ENCODE results near the gene PLEKHO2.
A peak's percentile ranks its signal among the peaks of the same experiment; 100 is the strongest.
"Not testable (repeated sequence)": the region's sequence is repeated elsewhere in the genome, so short reads cannot be mapped to it uniquely, and the experiment has no call there.

Gene PLEKHO2

DNA sequence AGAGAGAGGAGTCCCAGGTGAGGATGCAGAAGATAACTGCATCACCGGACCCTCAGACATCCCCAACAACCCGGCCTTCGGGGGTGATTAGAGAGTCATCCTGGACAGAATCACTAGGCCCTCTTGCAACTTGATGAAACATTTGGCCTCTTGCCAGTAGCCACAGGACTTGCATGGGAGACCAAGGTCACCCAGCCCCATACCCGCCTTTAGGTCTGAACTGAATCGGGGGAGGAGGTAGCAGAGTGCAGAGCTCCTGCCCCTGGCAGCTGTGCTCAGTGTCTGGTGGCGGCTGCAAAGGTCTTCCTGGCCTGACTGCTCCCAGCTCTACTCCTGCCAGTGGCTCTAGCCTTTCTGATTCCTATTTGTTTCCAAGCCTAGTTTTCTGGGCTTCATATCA, 28.6 kb upstream of the PLEKHO2 start:
- no peaks in the 10 kb centered on the region for H3K4me1 Mint-ChIP-seq (ENCODE audit: low read depth)
- H3K9me3 Mint-ChIP-seq (ENCODE audit: low read depth): no peaks in the 10 kb centered on the region
- no peaks in the 10 kb centered on the region for H3K27me3 Mint-ChIP-seq
- no peak overlapping the region for H3K27ac Mint-ChIP-seq
- no peaks in the 10 kb centered on the region for H3K36me3 Mint-ChIP-seq
- H3K4me3 Mint-ChIP-seq: no peak overlapping the region

DNA sequence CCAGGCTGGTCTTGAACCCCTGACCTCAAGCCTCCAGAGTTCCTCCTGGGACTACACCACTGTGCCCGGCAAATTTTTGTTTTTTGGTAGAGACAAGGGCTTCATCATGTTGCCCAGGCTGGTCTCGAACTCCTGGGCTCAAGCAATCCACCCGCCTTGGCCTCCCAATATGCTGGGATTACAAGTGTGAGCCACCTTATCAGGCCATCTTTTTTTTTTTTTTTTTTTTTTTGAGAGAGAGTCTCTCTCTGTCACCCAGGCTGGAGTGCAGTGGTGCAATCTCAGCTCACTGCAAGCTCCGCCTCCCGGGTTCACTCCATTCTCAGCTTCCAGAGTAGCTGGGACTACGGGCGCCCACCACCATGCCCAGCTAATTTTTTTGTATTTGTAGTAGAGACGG, 27.4 kb upstream of the PLEKHO2 start:
- not testable (repeated sequence) for H3K4me1 Mint-ChIP-seq (ENCODE audit: low read depth); H3K9me3 Mint-ChIP-seq (ENCODE audit: low read depth); H3K27me3 Mint-ChIP-seq; H3K36me3 Mint-ChIP-seq; H3K27ac Mint-ChIP-seq; H3K4me3 Mint-ChIP-seq

DNA sequence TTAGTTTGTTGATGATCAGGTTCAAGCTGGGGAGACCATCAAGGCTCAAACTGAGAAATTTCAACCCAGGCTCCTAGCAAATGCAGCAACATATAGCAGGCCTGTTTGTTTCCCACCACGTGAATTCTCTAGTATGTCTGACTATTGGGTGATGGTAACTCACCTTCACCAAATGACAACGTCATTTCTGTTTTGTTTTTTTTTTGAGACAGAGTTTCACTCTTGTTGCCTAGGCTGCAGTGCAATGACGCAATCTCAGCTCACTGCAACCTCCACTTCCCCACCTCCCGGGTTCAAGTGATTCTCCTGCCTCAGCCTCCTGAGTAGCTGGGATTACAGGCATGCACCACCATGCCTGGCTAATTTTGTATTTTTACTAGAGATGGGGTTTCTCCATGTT, 26.8 kb upstream of the PLEKHO2 start:
- H3K36me3 Mint-ChIP-seq; H3K27me3 Mint-ChIP-seq; H3K4me1 Mint-ChIP-seq (ENCODE audit: low read depth); H3K9me3 Mint-ChIP-seq (ENCODE audit: low read depth); H3K4me3 Mint-ChIP-seq; H3K27ac Mint-ChIP-seq: not testable (repeated sequence)

DNA sequence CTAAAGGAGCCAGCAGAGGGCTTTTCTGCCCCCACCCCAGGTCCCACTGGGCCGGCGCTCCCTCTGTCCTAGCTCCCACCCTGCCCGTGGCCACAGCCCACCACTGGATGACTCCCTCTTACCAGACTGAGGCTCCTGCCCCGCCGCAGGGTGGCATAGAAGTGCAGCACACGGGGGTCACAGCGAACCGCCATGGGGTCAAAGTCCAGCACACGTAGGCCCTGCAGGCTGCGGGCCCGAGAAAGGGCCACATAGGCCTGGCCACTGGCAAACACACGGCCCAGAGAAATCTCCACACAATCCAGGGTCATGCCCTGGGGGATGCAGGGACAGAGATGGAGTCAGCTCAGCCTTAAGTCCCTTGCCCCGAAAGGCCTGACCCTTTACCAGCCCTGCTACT, 25.3 kb upstream of the PLEKHO2 start:
- Mint-ChIP-seq H3K27ac (no peak overlapping the region), H3K4me1 (ENCODE audit: low read depth) (no peaks in the 10 kb centered on the region), H3K4me3 (no peak overlapping the region), H3K27me3 (no peaks in the 10 kb centered on the region), H3K36me3 (no peaks in the 10 kb centered on the region), H3K9me3 (ENCODE audit: low read depth) (no peaks in the 10 kb centered on the region)

DNA sequence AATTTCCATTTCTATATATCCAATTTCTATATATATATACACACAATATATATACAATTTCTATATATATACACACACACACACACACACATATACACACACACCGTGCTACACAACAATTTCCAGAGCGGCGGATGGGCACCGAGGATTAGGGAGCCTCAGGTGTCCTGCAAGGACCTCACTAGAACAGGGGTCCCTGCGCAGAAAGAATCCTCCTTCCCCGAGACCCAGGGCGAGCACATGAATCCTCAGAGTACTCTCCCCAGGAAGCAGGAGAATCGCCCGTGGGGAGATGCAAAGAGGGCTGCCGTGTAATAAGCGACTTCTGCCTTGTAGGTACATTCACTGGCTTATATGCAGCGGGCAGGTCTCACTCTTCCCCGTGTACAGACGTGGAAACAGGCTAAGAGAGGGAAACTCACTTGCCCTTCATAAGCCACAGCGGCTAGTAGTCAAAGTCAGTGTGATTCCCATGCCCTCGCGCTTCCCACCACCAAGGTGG, 16.7 kb upstream of the PLEKHO2 start:
- H3K4me3 Mint-ChIP-seq: peak overlapping the region; percentile 88
- no peaks in the 10 kb centered on the region for H3K36me3 Mint-ChIP-seq
- H3K27ac Mint-ChIP-seq: no peak overlapping the region
- peaks cover 25% of the 10 kb centered on the region for H3K4me1 Mint-ChIP-seq (ENCODE audit: low read depth)
- no peaks in the 10 kb centered on the region for H3K9me3 Mint-ChIP-seq (ENCODE audit: low read depth)
- peaks cover 8% of the 10 kb centered on the region for H3K27me3 Mint-ChIP-seq

DNA sequence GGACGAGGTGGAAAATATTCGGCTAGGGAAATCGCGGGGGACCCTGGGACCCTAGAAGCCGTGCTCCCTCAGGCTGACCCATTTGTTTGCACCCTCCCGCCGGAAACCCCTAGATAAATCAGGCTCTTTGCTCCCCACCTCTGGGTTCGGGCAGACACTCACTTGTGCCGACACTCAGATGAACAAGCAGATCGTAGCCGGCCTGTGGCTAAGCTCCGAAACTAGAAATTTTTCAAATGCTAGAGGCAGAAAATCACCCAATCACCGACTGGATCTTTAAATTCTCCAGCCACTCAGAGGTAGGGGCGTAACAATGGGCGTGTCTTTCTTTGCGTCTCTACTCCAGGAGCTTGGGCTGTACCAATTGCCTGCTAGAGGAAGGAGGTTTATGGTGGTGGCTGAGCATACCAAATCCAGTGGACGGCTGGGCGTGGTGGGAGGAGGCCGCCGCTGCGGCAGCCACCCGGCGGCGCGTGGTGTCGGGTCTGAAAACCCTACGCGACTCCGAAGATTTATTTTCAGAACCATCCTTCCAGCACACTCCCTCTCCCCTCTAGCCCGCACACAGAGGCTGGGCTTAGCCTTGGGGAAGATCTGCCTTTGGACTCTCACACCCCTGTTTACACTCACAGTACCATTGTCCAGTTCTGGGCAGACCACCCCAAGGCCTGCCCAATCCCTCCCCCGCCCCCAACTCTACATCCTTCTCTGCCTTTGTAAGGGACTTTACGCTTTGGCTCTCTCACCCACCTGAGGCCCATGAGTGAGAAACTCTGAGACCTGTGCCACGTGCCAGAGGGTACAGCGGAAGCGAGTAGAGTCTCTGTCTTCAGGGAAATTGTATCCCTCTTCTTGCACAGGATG, 16.1 kb upstream of the PLEKHO2 start, which contains the start of gene PIF1:
TSS of gene PIF1 (minus strand) at position 217 of the 864 bp plus-strand sequence. CDS start 1,312 bp downstream, outside the sequence.
- Mint-ChIP-seq H3K9me3 (ENCODE audit: low read depth) (no peaks in the 10 kb centered on the region), H3K4me3 (peak within 1 kb of the TSS; percentile 88), H3K27ac (peak within 1 kb of the TSS; percentile 80), H3K4me1 (ENCODE audit: low read depth) (peaks cover 25% of the 10 kb centered on the region), H3K27me3 (peaks cover 8% of the 10 kb centered on the region), H3K36me3 (no peaks in the 10 kb centered on the region)

DNA sequence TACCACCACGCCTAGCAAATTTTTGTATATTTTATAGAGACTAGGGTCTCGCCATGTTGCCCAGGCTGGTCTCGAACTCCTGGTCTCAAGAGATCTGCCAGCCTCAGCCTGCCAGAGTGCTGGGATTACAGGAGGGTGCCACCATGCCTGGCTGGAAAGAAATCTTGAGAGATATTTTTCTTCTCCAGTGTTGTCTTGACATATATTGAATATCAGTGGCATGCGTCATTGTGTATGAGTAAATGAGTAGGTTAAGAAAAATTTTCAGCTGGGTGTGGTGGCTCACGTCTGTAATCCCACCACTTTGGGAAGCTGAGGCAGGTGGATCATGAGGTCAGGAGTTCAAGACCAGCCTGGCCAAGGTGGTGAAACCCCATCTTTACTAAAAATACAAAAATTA, 12.7 kb upstream of the PLEKHO2 start:
- no peaks in the 10 kb centered on the region for H3K36me3 Mint-ChIP-seq
- H3K27me3 Mint-ChIP-seq: peaks cover 2% of the 10 kb centered on the region
- no peak overlapping the region for H3K4me3 Mint-ChIP-seq
- peaks cover 16% of the 10 kb centered on the region for H3K4me1 Mint-ChIP-seq (ENCODE audit: low read depth)
- H3K27ac Mint-ChIP-seq: no peak overlapping the region
- H3K9me3 Mint-ChIP-seq (ENCODE audit: low read depth): no peaks in the 10 kb centered on the region

DNA sequence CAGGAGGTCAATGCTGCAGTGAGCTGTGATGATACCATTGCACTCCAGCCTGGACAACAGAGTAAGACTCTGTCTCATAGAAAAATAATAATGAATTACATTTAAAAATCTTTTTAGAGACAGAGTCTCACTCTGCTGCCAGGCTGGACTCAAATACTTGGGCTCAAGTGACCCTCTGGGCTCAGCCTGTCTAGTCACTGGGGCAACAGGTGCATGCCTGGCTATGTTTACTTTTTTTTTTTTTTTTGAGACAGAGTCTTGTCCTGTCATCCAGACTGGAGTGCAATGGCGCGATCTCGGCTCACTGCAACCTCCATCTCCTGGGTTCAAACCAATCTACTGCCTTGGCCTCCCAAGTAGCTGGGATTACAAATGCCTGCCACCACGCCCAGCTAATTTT, 8.0 kb upstream of the PLEKHO2 start:
- no peak overlapping the region for H3K4me3 Mint-ChIP-seq
- peaks cover 30% of the 10 kb centered on the region for H3K4me1 Mint-ChIP-seq (ENCODE audit: low read depth)
- no peaks in the 10 kb centered on the region for H3K36me3 Mint-ChIP-seq
- no peaks in the 10 kb centered on the region for H3K9me3 Mint-ChIP-seq (ENCODE audit: low read depth)
- no peaks in the 10 kb centered on the region for H3K27me3 Mint-ChIP-seq
- H3K27ac Mint-ChIP-seq: no peak overlapping the region

DNA sequence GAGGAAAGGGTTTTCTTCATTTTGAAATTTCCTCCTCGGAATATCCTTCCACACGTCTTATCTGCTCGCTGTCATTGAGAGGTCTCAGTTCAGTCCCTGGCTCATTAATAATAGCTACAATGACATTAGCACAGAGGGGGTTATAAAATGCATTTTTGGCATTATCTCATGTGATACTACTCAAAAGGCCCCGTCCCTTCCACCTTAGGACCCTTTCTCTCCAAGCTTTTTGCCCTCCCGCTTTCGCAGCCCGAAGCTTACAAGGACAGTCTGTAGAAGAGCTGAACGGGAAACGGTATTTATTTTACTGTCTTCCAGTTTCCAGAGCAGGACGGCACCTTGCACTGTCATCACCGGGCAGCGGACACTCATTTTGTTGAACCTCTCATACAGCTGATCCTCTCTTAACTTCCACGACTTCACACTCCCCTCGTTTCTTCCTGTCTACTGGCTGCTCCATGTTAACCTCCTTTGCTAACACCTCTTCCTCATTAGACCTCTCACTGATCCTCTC, 5.6 kb upstream of the PLEKHO2 start:
- H3K4me1 Mint-ChIP-seq (ENCODE audit: low read depth): peaks cover 44% of the 10 kb centered on the region
- peak overlapping the region; percentile 19 for H3K27ac Mint-ChIP-seq
- H3K9me3 Mint-ChIP-seq (ENCODE audit: low read depth): no peaks in the 10 kb centered on the region
- H3K27me3 Mint-ChIP-seq: no peaks in the 10 kb centered on the region
- H3K4me3 Mint-ChIP-seq: peak overlapping the region; percentile 72
- H3K36me3 Mint-ChIP-seq: no peaks in the 10 kb centered on the region

DNA sequence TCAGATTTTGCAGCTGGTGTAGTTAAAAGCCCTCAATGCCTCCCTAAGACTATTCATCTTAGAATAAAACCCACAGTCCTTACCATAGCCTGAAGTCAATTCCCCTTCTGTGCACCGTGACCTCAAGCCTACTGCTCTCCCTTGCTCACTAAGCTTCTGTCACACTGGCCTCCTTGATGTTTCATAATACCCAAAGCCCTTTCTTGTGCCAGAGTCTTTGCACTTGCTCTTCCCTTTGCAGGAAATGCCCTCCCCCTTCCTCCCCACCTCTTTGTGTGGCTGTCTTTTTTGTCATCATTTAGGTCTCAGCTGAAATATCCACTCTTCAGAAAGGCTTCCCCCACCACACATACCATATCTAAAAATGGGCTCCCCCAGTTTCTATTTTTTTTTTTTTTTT, 4.2 kb upstream of the PLEKHO2 start:
- Mint-ChIP-seq H3K4me1 (ENCODE audit: low read depth) (peaks cover 49% of the 10 kb centered on the region), H3K9me3 (ENCODE audit: low read depth) (no peaks in the 10 kb centered on the region), H3K36me3 (no peaks in the 10 kb centered on the region), H3K27me3 (no peaks in the 10 kb centered on the region), H3K27ac (peak overlapping the region; percentile 50), H3K4me3 (peak overlapping the region; percentile 35)

DNA sequence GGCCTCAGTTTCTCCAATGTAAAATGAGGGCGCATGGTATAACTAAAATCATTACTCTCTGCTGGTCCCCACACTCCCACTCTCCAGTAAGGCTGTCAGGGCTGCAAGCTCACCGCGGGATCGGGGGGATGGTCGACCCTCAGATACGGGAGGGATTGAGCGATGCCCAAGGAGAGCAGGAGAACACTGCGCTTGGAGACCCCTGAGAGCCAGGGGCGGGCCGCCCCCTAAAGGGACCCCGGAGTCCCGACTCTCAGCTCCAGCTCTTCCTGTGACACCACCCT, 713 bp upstream of the PLEKHO2 start:
- Mint-ChIP-seq H3K9me3 (ENCODE audit: low read depth) (no peaks in the 10 kb centered on the region), H3K36me3 (no peaks in the 10 kb centered on the region), H3K27ac (peak overlapping the region; percentile 41), H3K4me3 (peak overlapping the region; percentile 76), H3K4me1 (ENCODE audit: low read depth) (peaks cover 72% of the 10 kb centered on the region), H3K27me3 (no peaks in the 10 kb centered on the region)

DNA sequence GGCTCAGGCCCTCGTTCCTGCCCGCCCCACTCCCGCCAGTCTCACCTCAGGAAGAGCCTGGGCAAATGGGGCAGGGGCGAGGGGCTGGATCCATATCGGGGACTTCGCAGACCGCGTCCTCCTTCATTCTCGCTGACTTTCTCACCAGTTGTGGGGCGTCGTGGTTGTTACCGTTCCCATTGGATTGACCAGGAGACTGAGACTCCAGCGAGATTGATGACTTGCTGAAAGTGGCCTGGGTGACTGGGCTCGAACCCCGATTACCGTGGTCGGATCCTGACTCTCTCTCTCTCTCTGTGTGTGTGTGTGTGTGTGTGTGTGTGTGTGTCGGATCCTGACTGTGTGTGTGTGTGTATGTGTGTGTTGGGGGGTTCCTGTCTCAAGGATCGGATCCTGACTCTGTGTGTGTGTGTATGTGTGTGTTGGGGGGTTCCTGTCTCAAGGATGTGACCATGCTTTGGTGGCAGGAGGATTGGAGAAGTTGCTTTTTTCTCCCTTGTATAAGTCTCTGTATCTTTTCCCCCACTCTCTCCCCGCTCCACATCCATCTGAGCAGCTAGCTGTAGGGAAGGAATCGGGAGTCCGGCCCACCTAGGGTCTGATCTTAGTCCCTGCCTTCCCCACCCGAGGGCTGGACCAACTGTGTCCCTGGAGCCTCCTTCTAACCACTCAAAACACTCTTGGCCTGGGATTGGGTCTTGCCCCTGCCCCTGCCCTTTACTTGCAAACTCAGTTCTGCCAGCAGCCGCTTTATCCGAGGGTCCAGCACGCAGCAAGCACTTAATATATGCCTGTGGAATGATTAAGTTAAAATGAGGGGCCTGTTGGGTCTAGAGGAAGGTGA, 603 bp downstream of the PLEKHO2 start:
- Mint-ChIP-seq H3K9me3 (ENCODE audit: low read depth) (no peaks in the 10 kb centered on the region), H3K4me3 (peak overlapping the region; percentile 92), H3K36me3 (no peaks in the 10 kb centered on the region), H3K27ac (peak overlapping the region; percentile 89), H3K27me3 (no peaks in the 10 kb centered on the region), H3K4me1 (ENCODE audit: low read depth) (peaks cover 67% of the 10 kb centered on the region)

DNA sequence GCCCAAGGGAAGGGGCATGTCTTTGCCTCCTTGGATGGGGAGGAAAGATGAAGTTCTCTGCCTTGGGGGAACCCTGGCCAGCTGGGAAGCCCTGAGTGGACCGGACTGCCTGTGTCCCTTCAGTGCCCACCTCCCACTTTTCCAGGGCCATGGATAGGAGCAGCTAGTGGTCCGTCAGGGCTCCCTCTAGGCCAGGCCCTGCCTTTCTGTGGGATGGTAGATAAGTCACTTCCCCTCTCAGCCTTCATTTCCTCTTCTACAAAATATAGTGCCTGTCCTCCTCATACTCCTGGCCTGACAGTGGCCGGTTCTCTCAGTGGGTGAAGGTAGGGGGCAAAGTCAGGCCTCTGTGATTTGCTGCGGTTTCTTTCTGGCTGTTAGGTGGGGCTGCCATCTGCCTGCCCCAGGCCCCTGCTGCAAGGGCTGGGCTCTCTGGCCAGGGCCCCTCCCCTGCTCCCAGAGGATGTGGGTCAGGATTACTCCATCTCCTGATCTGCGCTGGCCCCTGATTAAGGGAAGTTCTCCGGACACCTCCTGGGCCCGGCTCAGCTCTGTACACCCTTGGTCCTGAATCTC, 1.4 kb downstream of the PLEKHO2 start:
- peak overlapping the region; percentile 92 for H3K4me3 Mint-ChIP-seq
- no peaks in the 10 kb centered on the region for H3K9me3 Mint-ChIP-seq (ENCODE audit: low read depth)
- peak overlapping the region; percentile 89 for H3K27ac Mint-ChIP-seq
- peaks cover 1% of the 10 kb centered on the region for H3K36me3 Mint-ChIP-seq
- no peaks in the 10 kb centered on the region for H3K27me3 Mint-ChIP-seq
- peaks cover 66% of the 10 kb centered on the region for H3K4me1 Mint-ChIP-seq (ENCODE audit: low read depth)

DNA sequence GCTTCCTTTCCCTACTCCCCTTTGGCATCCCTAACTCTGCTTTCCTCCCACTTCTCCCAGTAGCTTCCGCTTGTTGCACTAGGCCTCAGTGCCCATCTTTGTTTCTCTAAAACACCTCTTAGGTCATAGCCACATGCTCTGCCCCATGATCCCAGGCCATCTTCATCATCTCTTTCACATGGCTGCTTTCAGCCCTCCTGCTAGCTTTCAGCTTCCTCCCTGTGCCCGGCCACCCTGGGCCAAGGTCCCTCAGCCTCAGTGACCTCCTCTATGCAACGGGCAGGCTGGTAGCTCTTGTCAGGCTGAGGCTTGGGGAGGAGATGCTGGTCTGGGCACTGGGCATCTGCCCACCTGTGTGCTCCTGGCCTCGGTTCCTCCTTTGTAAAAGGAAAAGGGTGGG, 2.3 kb downstream of the PLEKHO2 start:
- H3K9me3 Mint-ChIP-seq (ENCODE audit: low read depth): no peaks in the 10 kb centered on the region
- peaks cover 2% of the 10 kb centered on the region for H3K36me3 Mint-ChIP-seq
- no peaks in the 10 kb centered on the region for H3K27me3 Mint-ChIP-seq
- H3K27ac Mint-ChIP-seq: peak overlapping the region; percentile 62
- peaks cover 60% of the 10 kb centered on the region for H3K4me1 Mint-ChIP-seq (ENCODE audit: low read depth)
- peak overlapping the region; percentile 92 for H3K4me3 Mint-ChIP-seq
